GM23248 (cell line): ENCODE measurements around the gene MAP4K1. TPM values are rescaled to one million over a fixed set of nuclear protein-coding genes. Genes with fewer than 3 reads are reported as not detected.

Source experiments
- DNase-seq: peaks from one replicate; pipeline ENCODE4 v3.0.0-alpha.2; 2015
- H2AFZ ChIP-seq: fragments of 200-600 bp; sonication (generic); 2 replicates; pipeline ENCODE4 v1.6.1; 2016; ENCODE audit warnings: antibody characterized with exemption
- H3F3A ChIP-seq: fragments of 200-600 bp; sonication (generic); 2 replicates; pipeline ENCODE4 v1.6.1; 2016; ENCODE audit warnings: mild to moderate bottlenecking, antibody characterized with exemption, mixed run types; ENCODE audit not compliant: insufficient read depth
- H3K27ac ChIP-seq: fragments of 200-600 bp; sonication (generic); 2 replicates; pipeline ENCODE4 v1.5.1; 2016; ENCODE audit warnings: mild to moderate bottlenecking
- H3K27me3 ChIP-seq: fragments of 200-600 bp; sonication (generic); replicated peaks from 2 replicates; pipeline ENCODE4 v1.6.1; 2016; ENCODE audit warnings: mild to moderate bottlenecking; ENCODE audit not compliant: insufficient read depth
- H3K36me3 ChIP-seq: fragments of 200-600 bp; sonication (generic); 2 replicates; pipeline ENCODE4 v1.6.1; 2016; ENCODE audit warnings: low read depth, mild to moderate bottlenecking
- H3K4me1 ChIP-seq: fragments of 200-600 bp; sonication (generic); 2 replicates; pipeline ENCODE4 v1.6.1; 2016; ENCODE audit warnings: mild to moderate bottlenecking; ENCODE audit not compliant: insufficient read depth
- H3K4me2 ChIP-seq: fragments of 200-600 bp; sonication (generic); one replicate; pipeline ENCODE4 v1.6.1; 2016; ENCODE audit warnings: mild to moderate bottlenecking; ENCODE audit not compliant: unreplicated experiment
- H3K4me3 ChIP-seq: fragments of 200-600 bp; sonication (generic); 2 replicates; pipeline ENCODE4 v1.5.1; 2016; ENCODE audit warnings: mild to moderate bottlenecking
- H3K79me2 ChIP-seq: fragments of 200-600 bp; sonication (generic); 2 replicates; pipeline ENCODE4 v1.6.1; 2016; ENCODE audit warnings: mild to moderate bottlenecking; ENCODE audit not compliant: insufficient read depth
- H3K9ac ChIP-seq: fragments of 200-600 bp; sonication (generic); 2 replicates; pipeline ENCODE4 v1.6.1; 2016; ENCODE audit warnings: mild to moderate bottlenecking
- H3K9me2 ChIP-seq: fragments of 200-600 bp; sonication (generic); 2 replicates; pipeline ENCODE4 v1.6.1; 2016; ENCODE audit warnings: mixed run types, mild to moderate bottlenecking, moderate library complexity; ENCODE audit not compliant: insufficient read depth
- H3K9me3 ChIP-seq: fragments of 200-600 bp; sonication (generic); one replicate; pipeline ENCODE4 v1.6.1; 2017; ENCODE audit warnings: low read depth
- H4K20me1 ChIP-seq: fragments of 200-600 bp; sonication (generic); 2 replicates; pipeline ENCODE4 v1.6.0; 2016; ENCODE audit not compliant: insufficient read depth
- EZH2 ChIP-seq: fragments of 200-600 bp; sonication (generic); IDR thresholded peaks from 2 replicates; pipeline ENCODE4 v1.6.1; 2018; ENCODE audit warnings: antibody characterized with exemption, mild to moderate bottlenecking; ENCODE audit not compliant: insufficient read depth, poor library complexity, severe bottlenecking
- EZH2phosphoT487 ChIP-seq: fragments of 200-600 bp; sonication (generic); IDR thresholded peaks from 2 replicates; pipeline ENCODE4 v1.6.1; 2018; ENCODE audit warnings: antibody characterized with exemption, moderate library complexity, mild to moderate bottlenecking, low read depth; ENCODE audit not compliant: insufficient read depth
- WGBS, 2 experiments: methylation state at CpG; one replicate each; pipeline ENCODE4 v1.1.6; 2015 to 2017; ENCODE audit warnings: low lambda C conversion rate in 2 of 2, low coverage in 1 of 2; ENCODE audit errors: missing lambda C conversion rate in 2 of 2; 5-methylcytosine and 5-hydroxymethylcytosine counted together
- in situ Hi-C: fragments of 300-500 bp; cut with MboI; formaldehyde crosslinking; loops from 2 replicates; pipeline ENCODE4 v1.15.0; 2020
- polyA plus RNA-seq: library from polyadenylated mRNA; unstranded; fragments of >200 nt; fragmentation: Nextera tagmentation; extraction: Ambion mirVana; gene quantifications from 2 replicates; pipeline ENCODE4 v1.2.1, GENCODE V29; 2016
- total RNA-seq: library from RNA; depleted of rRNA; stranded (reverse); fragments of >200 nt; shearing (Covaris generic); gene quantifications from 2 replicates; pipeline ENCODE4 v1.2.3, GENCODE V29; 2014

MAP4K1 gene
- total and polyA plus RNA-seq, 2 experiments from 2014 or later: 0.63 TPM; not detected in 1

DNA sequence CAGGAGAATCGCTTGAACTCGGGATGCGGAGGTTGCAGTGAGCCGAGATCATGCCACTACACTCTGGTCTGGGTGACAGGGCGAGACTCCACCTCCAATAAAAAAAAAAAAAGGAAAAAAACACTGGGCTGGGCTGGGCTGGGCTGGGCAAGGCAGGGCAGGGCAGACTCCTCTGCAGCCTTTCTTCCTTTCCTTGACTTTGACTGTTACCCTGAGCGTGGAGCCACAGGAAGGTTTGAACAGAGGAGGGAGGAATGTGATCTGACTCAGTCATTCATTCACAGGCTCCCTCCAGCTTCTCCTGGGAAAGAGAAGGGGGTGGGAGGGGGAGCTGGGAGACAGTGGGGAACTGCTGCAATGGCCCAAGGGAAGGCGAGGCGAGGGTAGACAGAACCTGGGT, 27.0 kb upstream of the MAP4K1 start:
- no peak overlapping the region for H3K4me3 ChIP-seq
- H3K27ac ChIP-seq: no peak overlapping the region
- no peaks in the 10 kb centered on the region for H4K20me1 ChIP-seq
- H3K36me3 ChIP-seq: no peaks in the 10 kb centered on the region
- no peak overlapping the region for H3K4me2 ChIP-seq
- no peak for DNase-seq
- in situ Hi-C loops: no loop called here
- 0 out of 2 replicates have a peak, but pooled peaks cover 3% of the 10 kb centered on the region for H3K4me1 ChIP-seq
- no peaks in the 10 kb centered on the region for H3K9me3 ChIP-seq
- H3F3A ChIP-seq: peaks cover 14% of the 10 kb centered on the region
- TF ChIP-seq EZH2phosphoT487: no peak
- no peak for TF ChIP-seq EZH2
- H3K9ac ChIP-seq: no peak overlapping the region
- no peak overlapping the region for H2AFZ ChIP-seq
- 84 to 95% methylated on average over 4 to 8 of the region's 8 CpGs for WGBS, 2 experiments
- no peaks in the 10 kb centered on the region for H3K9me2 ChIP-seq
- H3K79me2 ChIP-seq: peaks cover 22% of the 10 kb centered on the region
- H3K27me3 ChIP-seq: no peaks in the 10 kb centered on the region

DNA sequence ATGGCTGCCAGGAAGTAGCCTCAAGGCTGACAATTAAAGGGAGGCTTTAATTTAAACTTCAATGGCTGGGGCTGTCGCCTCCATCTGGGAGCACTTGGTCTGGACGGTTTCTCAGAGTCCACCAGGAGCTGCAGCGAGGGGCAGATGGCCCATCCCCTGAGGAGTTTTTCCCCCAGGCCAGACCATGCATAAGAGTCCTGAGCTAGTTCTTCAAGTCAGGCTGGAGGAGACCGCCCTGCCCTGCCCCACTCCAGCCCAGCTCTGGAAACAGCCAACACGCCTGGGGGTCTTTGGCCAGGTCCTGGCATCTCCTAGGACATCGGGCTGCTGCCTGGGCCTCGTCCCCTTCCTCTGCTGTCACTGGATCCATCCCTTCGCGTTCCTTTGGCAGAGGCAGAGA, 24.4 kb upstream of the MAP4K1 start:
- no peaks in the 10 kb centered on the region for H3K9me3 ChIP-seq
- H3K9ac ChIP-seq: no peak overlapping the region
- no peaks in the 10 kb centered on the region for H3K9me2 ChIP-seq
- in situ Hi-C loops: no loop called here
- 0 out of 2 replicates have a peak, but pooled peaks cover 3% of the 10 kb centered on the region for H3K4me1 ChIP-seq
- DNase-seq: no peak
- no peaks in the 10 kb centered on the region for H3K27me3 ChIP-seq
- TF ChIP-seq EZH2 (no peak), EZH2phosphoT487 (no peak)
- H3K4me2 ChIP-seq: no peak overlapping the region
- no peak overlapping the region for H3K4me3 ChIP-seq
- 84 to 88% methylated on average over 9 of the region's 9 CpGs for WGBS, 2 experiments
- no peaks in the 10 kb centered on the region for H4K20me1 ChIP-seq
- no peak overlapping the region for H3K27ac ChIP-seq
- H3K79me2 ChIP-seq: no peaks in the 10 kb centered on the region
- H3F3A ChIP-seq: no peaks in the 10 kb centered on the region
- H3K36me3 ChIP-seq: no peaks in the 10 kb centered on the region
- no peak overlapping the region for H2AFZ ChIP-seq

DNA sequence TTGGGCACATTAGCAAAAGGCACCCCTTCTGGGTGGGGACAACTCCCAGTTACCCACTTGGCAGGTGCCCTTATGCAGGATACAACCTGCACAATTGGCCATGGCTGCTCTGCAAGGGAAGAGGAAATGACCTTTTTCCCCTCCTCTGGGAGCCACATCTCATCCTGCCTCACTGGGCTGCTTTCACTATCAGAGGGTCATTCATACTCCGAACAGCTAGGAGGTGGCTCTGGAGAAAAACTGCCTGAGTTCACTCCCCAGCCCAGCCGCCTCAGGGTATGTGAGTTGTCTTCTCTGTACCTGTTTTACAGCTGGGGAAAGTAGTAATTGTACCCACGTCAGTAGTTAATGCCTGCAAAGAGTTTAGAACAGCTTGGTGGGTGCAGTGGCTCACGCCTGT, 22.6 kb upstream of the MAP4K1 start:
- H3K27ac ChIP-seq: no peak overlapping the region
- 82 to 84% methylated on average over 4 of the region's 4 CpGs for WGBS, 2 experiments
- DNase-seq: no peak
- no peak overlapping the region for H3K4me3 ChIP-seq
- no peaks in the 10 kb centered on the region for H3K36me3 ChIP-seq
- in situ Hi-C loops: no loop called here
- H3K9me3 ChIP-seq: no peaks in the 10 kb centered on the region
- H2AFZ ChIP-seq: no peak overlapping the region
- H3K4me2 ChIP-seq: no peak overlapping the region
- H3K9ac ChIP-seq: no peak overlapping the region
- H4K20me1 ChIP-seq: no peaks in the 10 kb centered on the region
- TF ChIP-seq EZH2: no peak
- no peak for TF ChIP-seq EZH2phosphoT487
- H3K79me2 ChIP-seq: no peaks in the 10 kb centered on the region
- H3K9me2 ChIP-seq: no peaks in the 10 kb centered on the region
- H3K4me1 ChIP-seq: no peaks in the 10 kb centered on the region
- no peaks in the 10 kb centered on the region for H3F3A ChIP-seq
- no peaks in the 10 kb centered on the region for H3K27me3 ChIP-seq

DNA sequence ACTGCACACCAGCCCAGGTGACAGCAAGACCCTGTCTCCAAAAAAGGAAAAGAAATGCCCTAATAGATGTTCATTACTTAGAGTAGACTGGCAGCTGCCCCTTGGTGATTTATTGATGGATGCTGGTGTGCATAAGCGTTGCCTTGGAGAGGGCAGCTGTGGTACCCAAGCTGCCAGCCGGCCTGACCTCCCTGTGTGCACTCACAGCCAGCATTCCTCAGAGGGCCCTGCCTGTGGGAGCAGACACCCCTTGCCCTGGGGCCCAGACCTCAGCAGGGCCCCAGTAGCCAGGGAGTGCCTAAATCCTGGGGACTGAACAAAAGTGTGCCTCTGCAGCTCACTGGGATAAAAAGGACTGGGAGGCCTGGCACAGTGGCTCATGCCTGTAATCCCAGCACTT, 21.9 kb upstream of the MAP4K1 start:
- 94 to 97% methylated on average over 2 of the region's 2 CpGs for WGBS, 2 experiments
- Histone ChIP-seq H3K27ac (no peak overlapping the region), H3K27me3 (no peaks in the 10 kb centered on the region), H3K36me3 (no peaks in the 10 kb centered on the region), H3K4me2 (no peak overlapping the region), H2AFZ (no peak overlapping the region), H3K9me3 (no peaks in the 10 kb centered on the region), H3K9ac (no peak overlapping the region), H3K79me2 (no peaks in the 10 kb centered on the region), H3F3A (no peaks in the 10 kb centered on the region), H3K4me3 (no peak overlapping the region), H3K4me1 (no peaks in the 10 kb centered on the region), H4K20me1 (no peaks in the 10 kb centered on the region), H3K9me2 (no peaks in the 10 kb centered on the region)
- in situ Hi-C loops: loop anchor here (10.0 kb wide), 1 partner anchor 225 kb away; no protein-coding TSS in a partner anchor
- no peak for TF ChIP-seq EZH2
- TF ChIP-seq EZH2phosphoT487: no peak
- no peak for DNase-seq

DNA sequence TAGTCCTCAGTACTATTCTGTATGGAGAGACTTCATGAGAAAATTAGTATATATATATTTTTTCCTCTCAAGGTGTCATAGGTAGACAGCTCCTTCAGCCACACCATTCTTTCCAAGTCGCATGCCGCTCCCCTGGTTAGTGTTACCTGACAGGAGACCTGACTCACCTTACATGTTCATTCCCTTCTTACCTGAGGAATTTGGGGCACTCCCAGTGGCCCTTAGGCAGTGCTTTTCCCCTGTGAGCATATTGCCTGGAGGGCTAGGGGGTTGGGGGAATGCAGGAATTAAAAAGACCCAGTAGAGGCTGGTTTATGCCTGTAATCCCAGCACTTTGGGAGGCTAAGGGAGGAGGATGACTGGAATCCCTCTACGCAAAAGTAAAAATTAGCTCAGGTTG, 20.7 kb upstream of the MAP4K1 start:
- TF ChIP-seq EZH2: no peak
- no peak for TF ChIP-seq EZH2phosphoT487
- H3K9me2 ChIP-seq: no peaks in the 10 kb centered on the region
- in situ Hi-C loops: loop anchor here (10.0 kb wide), 1 partner anchor 224 kb away; no protein-coding TSS in a partner anchor
- no peaks in the 10 kb centered on the region for H4K20me1 ChIP-seq
- WGBS, 2 experiments: 81 to 85% methylated on average over 3 of the region's 3 CpGs
- H2AFZ ChIP-seq: no peak overlapping the region
- H3K79me2 ChIP-seq: no peaks in the 10 kb centered on the region
- H3K4me2 ChIP-seq: no peak overlapping the region
- H3K9ac ChIP-seq: no peak overlapping the region
- no peaks in the 10 kb centered on the region for H3K9me3 ChIP-seq
- no peaks in the 10 kb centered on the region for H3K36me3 ChIP-seq
- H3K27ac ChIP-seq: no peak overlapping the region
- no peaks in the 10 kb centered on the region for H3K27me3 ChIP-seq
- no peaks in the 10 kb centered on the region for H3F3A ChIP-seq
- H3K4me1 ChIP-seq: no peaks in the 10 kb centered on the region
- H3K4me3 ChIP-seq: no peak overlapping the region
- no peak for DNase-seq
